PC-9 (cell line): ENCODE data around the gene CHDH. TPM values are rescaled to one million over a fixed set of nuclear protein-coding genes. Genes with fewer than 3 reads are reported as not detected.

Source experiments
- BruUV-seq: library from RNA; stranded (reverse); fragments of 400-500 nt; replicated peaks from 2 replicates; lab custom pipeline; 2021; lab: Mats Ljungman, UMichigan
- CTCF ChIA-PET: fragments of 300-600 bp; sonication (Branson Sonifier 250); formaldehyde crosslinking; loops from one replicate; lab custom pipeline; 2022; ENCODE audit warnings: antibody characterized with exemption; lab: Charles Lee
- POLR2A ChIA-PET: fragments of 300-600 bp; sonication (Branson Sonifier 250); formaldehyde crosslinking; loops from one replicate; lab custom pipeline; 2022; ENCODE audit warnings: antibody characterized with exemption; ENCODE audit not compliant: unreplicated experiment; lab: Charles Lee
- DNase-seq, 2 experiments: peaks; one replicate each; pipeline versions ENCODE4 v3.0.0 to v3.0.0-alpha.2; 2015 to 2022; ENCODE audit warnings: mixed read lengths in 1 of 2
- H2AFZ ChIP-seq: fragments of 200-600 bp; sonication (generic); 2 replicates; pipeline ENCODE4 v1.8.1; 2017; ENCODE audit warnings: antibody characterized with exemption
- H3F3A ChIP-seq: fragments of 200-600 bp; sonication (generic); 2 replicates; pipeline ENCODE4 v1.8.1; 2017; ENCODE audit warnings: antibody characterized with exemption, mild to moderate bottlenecking, low read depth; ENCODE audit not compliant: insufficient read depth
- H3K27ac ChIP-seq: fragments of 200-600 bp; sonication (generic); 2 replicates; pipeline ENCODE4 v1.6.1; 2016; ENCODE audit warnings: mixed run types
- H3K27me3 ChIP-seq: fragments of 200-600 bp; sonication (generic); 2 replicates; pipeline ENCODE4 v1.6.1; 2016; ENCODE audit warnings: low read depth, mixed run types; ENCODE audit not compliant: insufficient read depth
- H3K36me3 ChIP-seq: fragments of 200-600 bp; sonication (generic); 2 replicates; pipeline ENCODE4 v1.6.1; 2016; ENCODE audit warnings: low read depth, mixed run types
- H3K4me1 ChIP-seq: fragments of 200-600 bp; sonication (generic); replicated peaks from 2 replicates; pipeline ENCODE4 v1.6.1; 2016; ENCODE audit warnings: mixed run types; ENCODE audit not compliant: insufficient read depth
- H3K4me2 ChIP-seq: fragments of 200-600 bp; sonication (generic); 2 replicates; pipeline ENCODE4 v1.6.1; 2017; ENCODE audit warnings: mixed run types
- H3K4me3 ChIP-seq: fragments of 200-600 bp; sonication (generic); 2 replicates; pipeline ENCODE4 v1.6.1; 2016; ENCODE audit warnings: mixed run types
- H3K79me2 ChIP-seq: fragments of 200-600 bp; sonication (generic); 2 replicates; pipeline ENCODE4 v1.6.1; 2017; ENCODE audit warnings: low read depth, mixed run types
- H3K9me2 ChIP-seq: fragments of 200-600 bp; sonication (generic); 2 replicates; pipeline ENCODE4 v1.8.1; 2017; ENCODE audit warnings: mild to moderate bottlenecking; ENCODE audit not compliant: insufficient read depth
- H3K9me3 ChIP-seq: fragments of 200-600 bp; sonication (generic); 2 replicates; pipeline ENCODE4 v1.8.1; 2016; ENCODE audit warnings: low read depth; ENCODE audit not compliant: insufficient read depth
- H4K20me1 ChIP-seq: fragments of 200-600 bp; sonication (generic); 2 replicates; pipeline ENCODE4 v1.8.1; 2017; ENCODE audit not compliant: insufficient read depth
- EZH2 ChIP-seq: fragments of 200-600 bp; sonication (generic); IDR thresholded peaks from 2 replicates; pipeline ENCODE4 v1.8.0; 2017; ENCODE audit warnings: antibody characterized with exemption, low read depth
- intact Hi-C: fragments of 100-400 bp; cut with micrococcal nuclease; formaldehyde crosslinking; loops from one replicate; pipeline ENCODE4 v1.10.0; 2022; ENCODE audit not compliant: unreplicated experiment
- total RNA-seq: library from RNA; stranded (reverse); gene quantifications from 2 replicates; pipeline ENCODE4 v1.2.3, GENCODE V29; 2021
- TF ChIP-seq, protein P1 (sequence below): fragments of 200-600 bp; sonication (generic); conservative IDR thresholded peaks from 2 replicates; pipeline ENCODE4 v1.6.1; 2017; ENCODE audit warnings: mixed run types, antibody characterized with exemption, mild to moderate bottlenecking, moderate library complexity

CHDH gene
- total RNA-seq, 1 experiment from 2014 or later: not detected

DNA sequence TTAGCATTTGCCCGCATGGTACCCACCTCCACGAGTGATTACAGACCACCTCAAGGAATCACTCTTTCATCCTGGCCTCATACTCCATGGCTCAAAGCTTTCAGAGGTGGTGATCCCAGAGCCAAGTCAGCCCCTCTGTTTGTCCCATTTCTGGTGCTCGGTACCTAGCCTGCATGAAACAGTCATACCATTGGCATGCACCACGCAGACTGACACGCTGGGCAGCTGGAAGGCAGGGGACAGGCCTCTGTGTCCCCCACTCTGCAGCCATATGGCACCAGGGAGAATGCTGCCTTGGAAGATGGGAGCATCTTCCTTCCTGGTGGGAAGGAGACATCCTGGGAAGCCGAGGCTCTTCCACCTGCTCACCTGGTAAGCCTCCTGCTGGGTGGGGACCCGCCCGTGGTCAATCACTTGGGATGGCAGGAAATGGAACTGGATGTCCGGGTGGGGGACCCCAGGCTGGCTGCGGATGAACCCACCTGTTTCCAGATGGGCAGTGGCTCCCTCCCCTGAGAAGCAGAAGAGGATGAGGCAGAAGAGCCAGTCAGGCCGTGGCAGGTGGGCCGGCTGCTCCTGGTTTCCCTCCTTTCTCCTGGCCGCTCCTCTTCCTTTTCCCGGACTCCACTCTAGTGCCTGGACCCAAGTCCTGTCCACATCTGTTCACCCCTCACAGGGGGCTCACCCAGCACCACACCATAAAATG is 26.9 kb downstream of the CHDH start:
- no peak for DNase-seq
- Histone ChIP-seq H3K36me3 (no peaks in the 10 kb centered on the region), H3K27ac (no peak overlapping the region), H4K20me1 (no peaks in the 10 kb centered on the region), H2AFZ (no peak overlapping the region), H3K9me3 (no peaks in the 10 kb centered on the region), H3K4me3 (no peak overlapping the region), H3K27me3 (peaks cover 75% of the 10 kb centered on the region), H3K4me2 (no peak overlapping the region), H3F3A (no peaks in the 10 kb centered on the region), H3K79me2 (no peaks in the 10 kb centered on the region), H3K9me2 (no peaks in the 10 kb centered on the region), H3K4me1 (no peaks in the 10 kb centered on the region)
- ChIA-PET POLR2A (no interaction called here), CTCF (no interaction called here)
- intact Hi-C loops: no loop called here
- TF ChIP-seq EZH2: no peak
- TF ChIP-seq, protein P1, sequence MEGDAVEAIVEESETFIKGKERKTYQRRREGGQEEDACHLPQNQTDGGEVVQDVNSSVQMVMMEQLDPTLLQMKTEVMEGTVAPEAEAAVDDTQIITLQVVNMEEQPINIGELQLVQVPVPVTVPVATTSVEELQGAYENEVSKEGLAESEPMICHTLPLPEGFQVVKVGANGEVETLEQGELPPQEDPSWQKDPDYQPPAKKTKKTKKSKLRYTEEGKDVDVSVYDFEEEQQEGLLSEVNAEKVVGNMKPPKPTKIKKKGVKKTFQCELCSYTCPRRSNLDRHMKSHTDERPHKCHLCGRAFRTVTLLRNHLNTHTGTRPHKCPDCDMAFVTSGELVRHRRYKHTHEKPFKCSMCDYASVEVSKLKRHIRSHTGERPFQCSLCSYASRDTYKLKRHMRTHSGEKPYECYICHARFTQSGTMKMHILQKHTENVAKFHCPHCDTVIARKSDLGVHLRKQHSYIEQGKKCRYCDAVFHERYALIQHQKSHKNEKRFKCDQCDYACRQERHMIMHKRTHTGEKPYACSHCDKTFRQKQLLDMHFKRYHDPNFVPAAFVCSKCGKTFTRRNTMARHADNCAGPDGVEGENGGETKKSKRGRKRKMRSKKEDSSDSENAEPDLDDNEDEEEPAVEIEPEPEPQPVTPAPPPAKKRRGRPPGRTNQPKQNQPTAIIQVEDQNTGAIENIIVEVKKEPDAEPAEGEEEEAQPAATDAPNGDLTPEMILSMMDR: no peak
- BruUV-seq: no TSS peak

DNA sequence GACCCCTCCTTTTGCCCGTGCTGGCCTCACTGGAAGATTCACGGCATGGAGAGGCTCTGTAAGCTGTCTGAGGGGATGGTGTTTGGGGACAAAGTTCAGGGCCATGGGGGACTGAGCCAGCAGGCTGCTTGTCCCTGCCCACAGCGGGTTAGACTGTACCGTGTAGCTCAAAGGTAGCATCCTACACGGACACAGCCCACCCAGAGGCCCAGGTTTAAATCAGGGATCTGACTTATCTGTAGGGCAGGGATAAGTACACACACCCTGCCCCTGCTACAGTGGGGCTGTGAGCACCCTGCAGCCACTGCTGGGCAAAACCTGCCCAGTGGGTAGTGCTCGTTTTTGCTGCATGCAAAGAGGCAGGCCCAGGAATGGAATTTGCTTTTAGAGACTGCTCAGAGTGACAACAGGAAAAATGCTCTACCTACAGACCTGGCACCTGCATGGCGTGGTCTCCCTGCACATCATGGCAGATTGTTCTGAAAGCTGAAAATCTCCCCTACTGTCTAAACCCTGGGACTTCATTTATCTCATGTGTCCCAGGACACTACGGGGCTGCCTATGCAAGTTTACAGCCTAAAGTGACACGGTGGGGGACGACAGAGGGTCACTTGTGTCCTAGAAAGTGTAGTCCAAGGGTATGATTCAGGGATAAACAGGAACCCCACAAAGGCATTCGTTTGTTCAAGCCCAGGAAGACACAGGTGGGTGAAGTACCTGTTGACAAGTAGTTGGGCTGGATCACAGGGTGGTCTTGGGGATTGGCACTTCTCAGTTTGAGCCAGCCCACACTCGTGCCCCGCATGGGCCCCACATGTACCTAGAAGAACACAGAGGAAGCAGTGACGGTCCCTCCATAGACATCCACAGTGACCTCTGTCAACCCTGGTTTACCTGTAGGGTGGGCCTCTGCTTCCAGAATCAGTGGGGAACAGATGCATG is 27.7 kb downstream of the CHDH start:
- H3K4me3 ChIP-seq: no peak overlapping the region
- intact Hi-C loops: no loop called here
- no peaks in the 10 kb centered on the region for H4K20me1 ChIP-seq
- CTCF ChIA-PET: no interaction called here
- TF ChIP-seq EZH2: no peak
- TF ChIP-seq, protein P1: no peak
- H3K4me1 ChIP-seq: no peaks in the 10 kb centered on the region
- H3F3A ChIP-seq: no peaks in the 10 kb centered on the region
- no peak overlapping the region for H2AFZ ChIP-seq
- H3K9me2 ChIP-seq: no peaks in the 10 kb centered on the region
- H3K36me3 ChIP-seq: no peaks in the 10 kb centered on the region
- POLR2A ChIA-PET: no interaction called here
- H3K79me2 ChIP-seq: no peaks in the 10 kb centered on the region
- H3K9me3 ChIP-seq: no peaks in the 10 kb centered on the region
- peaks cover 83% of the 10 kb centered on the region for H3K27me3 ChIP-seq
- no peak for DNase-seq
- no TSS peak for BruUV-seq
- no peak overlapping the region for H3K27ac ChIP-seq
- no peak overlapping the region for H3K4me2 ChIP-seq

DNA sequence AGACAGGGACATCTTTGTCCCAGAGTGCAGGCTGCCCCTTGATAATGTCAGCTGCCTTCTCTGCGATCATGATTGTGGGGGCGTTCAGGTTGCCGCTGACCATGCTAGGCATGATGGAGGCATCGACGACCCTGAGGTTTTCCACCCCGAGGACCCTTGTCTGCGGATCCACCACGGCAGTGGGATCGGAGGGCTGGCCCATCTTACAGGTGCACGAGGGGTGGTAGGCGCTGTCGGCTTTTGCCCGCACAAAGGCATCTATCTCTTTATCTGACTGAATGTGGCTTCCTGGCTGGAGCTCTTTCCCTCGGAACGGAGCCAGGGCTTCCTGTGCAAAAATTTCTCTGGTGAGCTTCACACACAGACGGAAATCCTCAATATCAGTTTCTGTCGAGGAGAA is 28.4 kb downstream of the CHDH start:
- Histone ChIP-seq H3K4me3 (no peak overlapping the region), H3K9me3 (no peaks in the 10 kb centered on the region), H3K36me3 (no peaks in the 10 kb centered on the region), H3K79me2 (no peaks in the 10 kb centered on the region), H3F3A (no peaks in the 10 kb centered on the region), H3K27ac (no peak overlapping the region), H4K20me1 (no peaks in the 10 kb centered on the region), H3K27me3 (peaks cover 89% of the 10 kb centered on the region), H3K4me2 (no peak overlapping the region), H3K9me2 (no peaks in the 10 kb centered on the region), H2AFZ (no peak overlapping the region), H3K4me1 (no peaks in the 10 kb centered on the region)
- ChIA-PET CTCF (no interaction called here), POLR2A (no interaction called here)
- TF ChIP-seq EZH2: no peak
- TF ChIP-seq, protein P1: no peak
- intact Hi-C loops: no loop called here
- DNase-seq: no peak
- no TSS peak for BruUV-seq
